ENCODE measurements around the gene SORT1.

SORT1 gene

GRCh38 chr1:109272021-109272799, 125.5 kb downstream of the SORT1 start:
- no peak for DNase-seq

- DNase-seq: no peak
Measured at GRCh38 chr1:109271458-109271857, 126.3 kb downstream of the SORT1 start.

- DNase-seq: no peak
Measured at GRCh38 chr1:109270623-109271317, 126.9 kb downstream of the SORT1 start.

GRCh38 chr1:109269981-109270622, 127.6 kb downstream of the SORT1 start:
- no peak for DNase-seq

GRCh38 chr1:109269212-109269980, 128.3 kb downstream of the SORT1 start:
- no peak for DNase-seq

- DNase-seq: no peak
Measured at GRCh38 chr1:109268431-109269211, 129.1 kb downstream of the SORT1 start.

GRCh38 chr1:109267743-109268300, 129.9 kb downstream of the SORT1 start:
- DNase-seq: no peak

GRCh38 chr1:109266965-109267364, 130.8 kb downstream of the SORT1 start:
- DNase-seq: peak; percentile 41

GRCh38 chr1:109265741-109266330, 131.9 kb downstream of the SORT1 start:
- no peak for DNase-seq

GRCh38 chr1:109265016-109265415, 132.7 kb downstream of the SORT1 start:
- DNase-seq: no peak

GRCh38 chr1:109264379-109264755, 133.4 kb downstream of the SORT1 start:
- DNase-seq: no peak

GRCh38 chr1:109263597-109264378, 133.9 kb downstream of the SORT1 start:
- DNase-seq: peak; percentile 76

- no peak for DNase-seq
Measured at GRCh38 chr1:109263234-109263596, 134.5 kb downstream of the SORT1 start.

GRCh38 chr1:109262231-109263055, 135.3 kb downstream of the SORT1 start:
- DNase-seq: no peak

- DNase-seq: no peak
Measured at GRCh38 chr1:109261578-109261977, 136.1 kb downstream of the SORT1 start.

- DNase-seq: no peak
Measured at GRCh38 chr1:109261006-109261405, 136.7 kb downstream of the SORT1 start.

GRCh38 chr1:109259674-109260557, 137.8 kb downstream of the SORT1 start:
- no peak for DNase-seq

All from fibroblast of skin of back (primary cell).